Middle frontal gyrus (tissue), 1 donor: ENCODE measurements around the gene KIT.

Experiments
- DNase-seq: peaks from one replicate; pipeline ENCODE4 v3.0.0-alpha.2; 2015; ENCODE audit warnings: low spot score; ENCODE audit errors: extremely low spot score

Gene KIT

DNA sequence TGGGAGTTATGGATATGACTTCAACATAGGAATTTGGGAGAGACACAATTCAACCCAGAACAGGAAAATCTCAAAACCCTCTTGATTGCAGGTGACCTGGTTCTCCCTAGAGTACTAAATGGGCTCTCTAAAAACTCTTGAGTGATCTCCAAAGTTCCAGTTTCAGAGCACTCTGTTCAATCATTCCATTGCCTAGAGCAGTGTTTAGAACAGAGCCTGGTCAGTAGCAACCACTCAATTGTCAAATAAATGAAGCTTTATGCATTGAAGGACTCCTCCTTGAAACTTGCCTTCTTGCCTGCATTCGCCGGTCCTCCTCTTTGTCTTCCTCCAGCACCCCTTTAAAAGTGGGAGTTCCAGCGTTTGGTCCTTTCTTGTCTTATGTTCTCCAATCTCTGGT, 85.8 kb downstream of the KIT start:
- DNase-seq, result no peak

- no peak for DNase-seq
Observed at GRCh38 chr4:54744487-54744886, 86.7 kb downstream of the KIT start.

GRCh38 chr4:54745031-54745770, 87.4 kb downstream of the KIT start:
- DNase-seq, result no peak

DNA sequence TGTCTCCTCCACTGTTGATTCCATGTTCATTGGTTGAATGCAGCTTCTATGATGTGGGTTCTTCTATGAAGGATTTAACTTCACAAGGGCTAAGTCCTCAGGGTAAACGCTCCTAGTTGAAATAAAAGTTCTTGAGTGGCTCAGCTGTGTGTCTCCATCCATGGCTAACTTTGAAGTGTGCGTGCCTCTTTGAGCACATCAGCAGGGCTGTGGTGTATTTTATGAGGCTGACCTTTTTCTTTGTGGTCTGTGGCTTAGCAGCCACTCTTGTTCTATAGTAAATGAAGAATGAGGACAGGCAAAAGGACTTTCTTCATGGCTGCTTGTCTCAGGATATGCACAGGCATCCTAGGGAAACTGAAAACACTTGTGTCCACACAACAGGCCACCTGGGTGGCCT, 88.5 kb downstream of the KIT start:
- DNase-seq, result no peak

- no peak for DNase-seq
Observed at GRCh38 chr4:54750341-54750740, 92.6 kb downstream of the KIT start.

DNA sequence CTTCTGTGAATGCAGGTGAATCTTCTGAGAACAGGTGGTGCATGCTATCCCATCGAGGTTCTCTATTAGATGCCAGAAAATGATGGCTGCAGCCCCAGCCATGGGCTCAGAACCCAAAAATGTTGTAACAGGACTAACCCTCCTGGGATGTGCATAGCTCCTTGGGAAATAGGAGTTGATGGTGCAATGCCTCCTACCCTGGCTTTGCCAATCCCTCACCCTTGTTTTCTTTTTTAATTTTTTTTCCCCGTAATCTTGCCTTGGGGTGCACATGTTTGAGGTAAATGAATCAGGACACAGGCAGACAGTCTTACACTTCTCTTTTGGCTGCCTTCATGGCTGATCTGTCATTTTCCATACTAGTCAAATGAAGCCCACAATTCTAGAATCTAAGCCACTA, 96.6 kb downstream of the KIT start:
- no peak for DNase-seq

GRCh38 chr4:54764476-54764875, 106.7 kb downstream of the KIT start:
- DNase-seq, result no peak

DNA sequence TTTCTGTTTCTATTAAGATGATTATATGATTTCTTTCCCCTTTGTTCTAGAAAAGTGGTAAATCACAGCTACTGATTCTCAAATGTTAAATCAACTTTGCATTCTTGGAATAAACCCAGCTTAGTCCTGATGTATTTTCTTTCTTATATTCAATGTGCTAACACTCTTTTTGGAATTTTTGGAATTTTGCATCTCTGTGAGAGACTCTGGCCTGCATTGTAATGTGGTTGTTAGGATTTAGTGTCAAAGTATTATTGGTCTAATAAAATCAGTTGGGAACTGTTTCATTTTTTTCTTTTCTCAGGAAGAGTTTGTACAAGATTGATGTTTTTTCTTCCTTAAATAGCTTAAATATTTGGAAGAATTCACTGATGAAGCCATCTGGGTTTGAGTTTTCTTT, 109.6 kb downstream of the KIT start:
- no peak for DNase-seq

GRCh38 chr4:54773022-54773421, 115.3 kb downstream of the KIT start:
- no peak for DNase-seq

- no peak for DNase-seq
Observed at GRCh38 chr4:54779036-54779435, 121.3 kb downstream of the KIT start.

GRCh38 chr4:54779476-54780148, 121.9 kb downstream of the KIT start:
- no peak for DNase-seq

DNA sequence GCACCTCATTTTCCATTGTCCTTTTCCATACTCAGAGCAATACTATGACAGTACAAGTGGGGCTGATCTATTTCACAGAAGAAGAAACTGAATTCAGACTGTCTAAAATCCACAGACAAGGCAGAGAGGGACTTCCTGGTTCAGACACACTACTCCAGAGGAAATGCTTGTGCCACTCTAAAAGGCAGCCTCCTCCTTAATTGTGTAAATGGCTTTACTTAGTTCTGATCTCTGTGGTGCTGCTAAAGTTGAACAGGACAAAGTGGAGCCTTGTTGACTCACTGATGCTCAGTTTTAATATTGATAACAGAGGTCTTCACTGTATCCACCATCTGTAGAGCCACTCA, 122.4 kb downstream of the KIT start:
- no peak for DNase-seq

DNA sequence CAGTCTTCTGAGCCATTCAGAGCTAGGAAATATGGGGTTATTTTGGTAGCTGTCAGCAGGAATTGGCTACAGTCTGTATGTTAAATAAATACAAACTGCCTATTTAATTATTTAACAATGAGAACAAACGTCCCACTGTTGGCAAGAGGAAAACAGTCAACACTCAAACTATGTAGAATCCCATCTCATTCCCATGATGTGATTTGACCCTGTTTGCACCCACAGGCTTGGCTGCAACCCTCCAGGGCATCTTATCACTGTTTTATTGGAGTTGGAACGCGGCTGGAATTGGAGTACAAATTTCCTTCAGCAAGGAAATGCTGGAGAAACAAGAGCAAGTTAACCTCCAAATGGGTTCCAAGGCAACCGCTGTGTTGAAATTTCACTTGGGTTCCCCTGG, 124.0 kb downstream of the KIT start:
- no peak for DNase-seq

- DNase-seq, result no peak
Observed at GRCh38 chr4:54783402-54784110, 125.8 kb downstream of the KIT start.

DNA sequence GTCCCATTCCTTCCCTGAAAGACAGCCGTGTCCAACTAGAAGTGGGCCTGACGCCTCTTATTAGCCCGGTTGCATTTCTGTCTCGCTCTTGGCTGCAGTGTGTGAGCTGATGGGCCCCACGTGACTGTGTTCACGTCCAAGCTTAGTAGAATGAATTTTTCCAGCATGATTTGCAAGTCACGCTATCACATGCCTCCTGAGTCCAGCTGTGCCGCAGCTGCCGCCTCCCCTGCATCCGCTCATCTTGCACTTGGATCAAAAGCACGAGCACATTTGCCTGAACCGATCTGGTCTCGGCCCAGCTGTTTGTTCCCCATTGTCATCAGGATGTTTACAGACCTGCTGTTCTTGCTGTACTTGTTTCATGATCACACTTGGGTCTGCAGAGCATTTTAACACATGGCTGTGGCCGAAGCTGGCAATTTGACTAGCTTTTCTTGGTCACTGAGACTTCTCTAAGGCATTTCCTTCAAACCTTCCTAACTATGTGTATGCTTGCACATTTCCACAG, 126.5 kb downstream of the KIT start:
- peak; percentile 67 for DNase-seq
